ENCODE measurements around the gene F7. TPM values are rescaled to one million over a fixed set of nuclear protein-coding genes. Genes with fewer than 3 reads are reported as not detected.
A peak's percentile ranks its signal among the peaks of the same experiment; 100 is the strongest.
"Not testable (repeated sequence)": the region's sequence is repeated elsewhere in the genome, so short reads cannot be mapped to it uniquely, and the experiment has no call there.

F7 gene
- total and polyA plus RNA-seq, 2 donors (not counting 1 experiment from before 2014, with no cell fraction given): not detected

DNA sequence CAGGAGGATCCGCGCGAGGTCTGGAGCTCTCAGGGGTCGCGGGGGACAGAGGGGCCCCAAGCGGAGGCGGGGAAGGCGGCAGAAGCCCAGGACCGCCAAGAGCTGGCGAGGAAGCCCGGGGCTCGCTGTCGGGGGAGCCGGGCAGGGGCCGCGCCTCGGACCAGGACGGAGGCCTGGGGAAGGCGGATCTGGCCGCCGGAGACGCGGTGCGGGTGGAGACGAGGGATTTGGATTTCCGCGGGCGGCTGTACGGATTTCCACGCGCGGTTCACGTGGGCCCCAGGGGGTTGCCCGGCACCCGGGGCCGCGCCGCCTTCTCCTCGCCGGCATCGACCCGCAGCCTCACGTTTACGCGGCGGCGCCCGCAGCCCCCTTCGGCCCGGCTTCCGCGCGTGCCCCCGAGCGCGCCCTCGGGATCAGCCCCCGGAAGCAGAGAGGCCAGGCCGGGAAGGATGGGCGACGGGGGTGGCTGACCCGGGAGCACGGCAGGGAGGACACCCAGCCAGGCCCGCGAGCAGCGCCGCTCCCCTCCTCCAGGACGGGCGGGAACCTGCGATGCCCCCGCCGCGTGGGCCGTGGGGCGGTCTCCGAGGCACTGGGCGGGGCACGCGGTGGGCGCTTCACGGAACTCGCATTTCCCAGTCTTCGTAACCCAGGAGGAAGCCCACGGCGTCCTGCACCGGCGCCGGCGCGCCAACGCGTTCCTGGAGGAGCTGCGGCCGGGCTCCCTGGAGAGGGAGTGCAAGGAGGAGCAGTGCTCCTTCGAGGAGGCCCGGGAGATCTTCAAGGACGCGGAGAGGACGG lies 4.7 kb downstream of the F7 start:
- Histone ChIP-seq H3K9me3 (ENCODE audit: control insufficient read depth, insufficient read depth, low read depth, low read length) (no peaks in the 10 kb centered on the region), H3K27me3 (ENCODE audit: control insufficient read depth, insufficient read depth, low read length) (peaks cover 19% of the 10 kb centered on the region), H3K36me3 (ENCODE audit: control insufficient read depth, insufficient read depth, low read length) (no peaks in the 10 kb centered on the region), H4K20me1 (ENCODE audit: control insufficient read depth, extremely low read depth, insufficient read depth, low read length) (no peaks in the 10 kb centered on the region), H3K4me3 (replicated peaks in 1 of 4; ENCODE audit: control extremely low read depth in 1 of 4, insufficient read depth in 1 of 4, low read depth in 3 of 4, low read length in 4 of 4) (peak overlapping the region in 1 of 4 experiments; percentile 17), H2AFZ (ENCODE audit: low read length) (no peak overlapping the region), H3K27ac (ENCODE audit: insufficient read depth, low read length) (no peak overlapping the region), H3K4me1 (ENCODE audit: control insufficient read depth, extremely low read depth, insufficient read depth, low read length) (peaks cover 2% of the 10 kb centered on the region), H3K4me2 (ENCODE audit: extremely low read depth, insufficient read depth, low read length) (no peak overlapping the region), H3K79me2 (ENCODE audit: control insufficient read depth, insufficient read depth, low read length) (no peaks in the 10 kb centered on the region), H3K9ac (ENCODE audit: insufficient read depth, low read length) (no peak overlapping the region)
- TF ChIP-seq CTCF (conservative IDR thresholded peaks at IDR 0.05 in 1 of 2, IDR thresholded peaks at IDR 0.05 in 1 of 2; ENCODE audit: low read depth in 1 of 2, low read length in 2 of 2) (no peak), EZH2 (IDR thresholded peaks at IDR 0.05; ENCODE audit: low read length, missing control alignments) (peak; percentile 76)
- peak in 1 of 2 donors; percentile 17 for DNase-seq (ENCODE audit: low read depth in 2 of 2)

GRCh38 chr13:113110852-113111315 lies 5.3 kb downstream of the F7 start:
- Histone ChIP-seq H3K27me3 (ENCODE audit: control insufficient read depth, insufficient read depth, low read length) (peaks cover 19% of the 10 kb centered on the region), H3K79me2 (ENCODE audit: control insufficient read depth, insufficient read depth, low read length) (no peaks in the 10 kb centered on the region), H3K4me1 (ENCODE audit: control insufficient read depth, extremely low read depth, insufficient read depth, low read length) (no peaks in the 10 kb centered on the region), H3K27ac (ENCODE audit: insufficient read depth, low read length) (no peak overlapping the region), H2AFZ (ENCODE audit: low read length) (no peak overlapping the region), H4K20me1 (ENCODE audit: control insufficient read depth, extremely low read depth, insufficient read depth, low read length) (no peaks in the 10 kb centered on the region), H3K4me3 (replicated peaks in 1 of 4; ENCODE audit: control extremely low read depth in 1 of 4, insufficient read depth in 1 of 4, low read depth in 3 of 4, low read length in 4 of 4) (peak overlapping the region in 1 of 4 experiments; percentile 17), H3K4me2 (ENCODE audit: extremely low read depth, insufficient read depth, low read length) (no peak overlapping the region), H3K9me3 (ENCODE audit: control insufficient read depth, insufficient read depth, low read depth, low read length) (no peaks in the 10 kb centered on the region), H3K9ac (ENCODE audit: insufficient read depth, low read length) (no peak overlapping the region), H3K36me3 (ENCODE audit: control insufficient read depth, insufficient read depth, low read length) (no peaks in the 10 kb centered on the region)
- no peak for DNase-seq (ENCODE audit: low read depth in 2 of 2)
- TF ChIP-seq CTCF (conservative IDR thresholded peaks at IDR 0.05 in 1 of 2, IDR thresholded peaks at IDR 0.05 in 1 of 2; ENCODE audit: low read depth in 1 of 2, low read length in 2 of 2): no peak
- no peak for TF ChIP-seq EZH2 (IDR thresholded peaks at IDR 0.05; ENCODE audit: low read length, missing control alignments)

DNA sequence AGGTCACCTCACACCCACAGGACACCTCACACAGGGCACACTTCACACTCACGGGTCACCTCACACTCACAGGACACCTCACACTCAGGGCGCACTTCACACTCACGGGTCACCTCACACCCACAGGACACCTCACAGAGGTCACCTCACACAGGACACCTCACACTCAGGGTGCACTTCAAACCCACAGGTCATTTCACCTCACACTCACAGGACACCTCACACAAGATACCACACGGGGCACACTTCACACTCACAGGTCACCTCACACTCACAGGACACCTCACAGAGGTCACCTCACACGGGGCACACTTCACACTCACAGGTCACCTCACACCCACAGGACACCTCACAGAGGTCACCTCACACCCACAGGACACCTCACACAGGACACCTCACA lies 6.2 kb downstream of the F7 start:
- H4K20me1 ChIP-seq (ENCODE audit: control insufficient read depth, extremely low read depth, insufficient read depth, low read length); H3K4me2 ChIP-seq (ENCODE audit: extremely low read depth, insufficient read depth, low read length); H3K36me3 ChIP-seq (ENCODE audit: control insufficient read depth, insufficient read depth, low read length); H3K9me3 ChIP-seq (ENCODE audit: control insufficient read depth, insufficient read depth, low read depth, low read length); H3K4me3 ChIP-seq (replicated peaks in 1 of 4; ENCODE audit: control extremely low read depth in 1 of 4, insufficient read depth in 1 of 4, low read depth in 3 of 4, low read length in 4 of 4); H3K9ac ChIP-seq (ENCODE audit: insufficient read depth, low read length); H2AFZ ChIP-seq (ENCODE audit: low read length); H3K27ac ChIP-seq (ENCODE audit: insufficient read depth, low read length); DNase-seq (ENCODE audit: low read depth in 2 of 2); H3K79me2 ChIP-seq (ENCODE audit: control insufficient read depth, insufficient read depth, low read length); H3K4me1 ChIP-seq (ENCODE audit: control insufficient read depth, extremely low read depth, insufficient read depth, low read length): not testable (repeated sequence)
- peaks cover 19% of the 10 kb centered on the region for H3K27me3 ChIP-seq (ENCODE audit: control insufficient read depth, insufficient read depth, low read length)

GRCh38 chr13:113112475-113112874 lies 6.9 kb downstream of the F7 start:
- not testable (repeated sequence) for H3K4me3 ChIP-seq (replicated peaks in 1 of 4; ENCODE audit: control extremely low read depth in 1 of 4, insufficient read depth in 1 of 4, low read depth in 3 of 4, low read length in 4 of 4); H3K9me3 ChIP-seq (ENCODE audit: control insufficient read depth, insufficient read depth, low read depth, low read length); H3K9ac ChIP-seq (ENCODE audit: insufficient read depth, low read length); H3K36me3 ChIP-seq (ENCODE audit: control insufficient read depth, insufficient read depth, low read length); H3K4me1 ChIP-seq (ENCODE audit: control insufficient read depth, extremely low read depth, insufficient read depth, low read length); H3K79me2 ChIP-seq (ENCODE audit: control insufficient read depth, insufficient read depth, low read length); H4K20me1 ChIP-seq (ENCODE audit: control insufficient read depth, extremely low read depth, insufficient read depth, low read length); H2AFZ ChIP-seq (ENCODE audit: low read length); H3K4me2 ChIP-seq (ENCODE audit: extremely low read depth, insufficient read depth, low read length); DNase-seq (ENCODE audit: low read depth in 2 of 2); H3K27ac ChIP-seq (ENCODE audit: insufficient read depth, low read length)
- H3K27me3 ChIP-seq (ENCODE audit: control insufficient read depth, insufficient read depth, low read length): peaks cover 19% of the 10 kb centered on the region

Measured in fibroblast of lung (primary cell).